GM12878 (cell line): ENCODE measurements around the gene ASB2. TPM values are rescaled to one million over a fixed set of nuclear protein-coding genes. Genes with fewer than 3 reads are reported as not detected.
A peak's percentile ranks its signal among the peaks of the same experiment; 100 is the strongest.

ENCODE experiments used
- BACH1 ChIP-seq: fragments of 450-650 bp; IDR thresholded peaks from 2 replicates; pipeline ENCODE4 v1.6.1; 2017; ENCODE audit warnings: mild to moderate bottlenecking, borderline replicate concordance
- BMI1 ChIP-seq: fragments of 450-650 bp; IDR thresholded peaks from 2 replicates; pipeline ENCODE4 v1.6.1; 2016; ENCODE audit warnings: mild to moderate bottlenecking, moderate library complexity, borderline replicate concordance
- CBX5 ChIP-seq: sonication (generic); IDR thresholded peaks from 2 replicates; pipeline ENCODE4 v1.6.1; 2016; ENCODE audit warnings: low read depth, moderate library complexity, mild to moderate bottlenecking, inconsistent platforms
- CHD2 ChIP-seq: IDR thresholded peaks from 2 replicates; pipeline ENCODE4 v1.6.1; 2011; ENCODE audit warnings: low read depth, low read length, improper control_type of control experiment, borderline replicate concordance
- CHD4 ChIP-seq: fragments of 200-600 bp; sonication (generic); IDR thresholded peaks from 2 replicates; pipeline ENCODE4 v1.6.1; 2016; ENCODE audit warnings: mild to moderate bottlenecking
- E4F1 ChIP-seq: fragments of 450-650 bp; IDR thresholded peaks from 2 replicates; pipeline ENCODE4 v1.6.1; 2018; ENCODE audit warnings: borderline replicate concordance, mild to moderate bottlenecking; ENCODE audit not compliant: partially characterized antibody
- JUND ChIP-seq: IDR thresholded peaks from 2 replicates; pipeline ENCODE4 v1.6.1; 2012; ENCODE audit warnings: low read depth, mild to moderate bottlenecking, low read length, improper control_type of control experiment, moderate library complexity
- MEF2B ChIP-seq: fragments of 450-650 bp; IDR thresholded peaks from 2 replicates; pipeline ENCODE4 v1.6.1; 2018; ENCODE audit warnings: mild to moderate bottlenecking, moderate library complexity; ENCODE audit not compliant: partially characterized antibody, poor library complexity, severe bottlenecking
- RAD51 ChIP-seq: fragments of 450-650 bp; IDR thresholded peaks from 2 replicates; pipeline ENCODE4 v1.6.1; 2016; ENCODE audit warnings: moderate library complexity, mild to moderate bottlenecking, inconsistent platforms
- RB1 ChIP-seq: fragments of 450-650 bp; formaldehyde crosslinking; IDR thresholded peaks from 2 replicates; pipeline ENCODE4 v1.6.1; 2017; ENCODE audit warnings: mild to moderate bottlenecking, borderline replicate concordance
- REST ChIP-seq: IDR thresholded peaks from 2 replicates; pipeline ENCODE4 v1.6.1; 2012; ENCODE audit warnings: mild to moderate bottlenecking, low read depth, low read length
- SMAD1 ChIP-seq: fragments of 450-650 bp; IDR thresholded peaks from 2 replicates; pipeline ENCODE4 v1.6.1; 2018; ENCODE audit warnings: mild to moderate bottlenecking, low read depth; ENCODE audit not compliant: partially characterized antibody
- SMC3 ChIP-seq: IDR thresholded peaks from 2 replicates; pipeline ENCODE4 v1.6.1; 2011; ENCODE audit warnings: low read length, improper control_type of control experiment, borderline replicate concordance
- SREBF2 ChIP-seq: IDR thresholded peaks from 2 replicates; pipeline ENCODE4 v1.6.1; 2012; ENCODE audit warnings: mild to moderate bottlenecking, low read length
- TBL1XR1 ChIP-seq: IDR thresholded peaks from 2 replicates; pipeline ENCODE4 v1.6.1; 2012; ENCODE audit warnings: low read depth, low read length, improper control_type of control experiment
- TCF12 ChIP-seq: IDR thresholded peaks from 2 replicates; pipeline ENCODE4 v1.6.1; 2011; ENCODE audit warnings: low read depth, mild to moderate bottlenecking, low read length
- WRNIP1 ChIP-seq: IDR thresholded peaks from 2 replicates; pipeline ENCODE4 v1.6.1; 2011; ENCODE audit warnings: low read depth, low read length, improper control_type of control experiment, borderline replicate concordance
- polyA plus RNA-seq, 11 experiments: library from polyadenylated mRNA; depleted of rRNA in 4 of 11; unstranded in 6 of 11; stranded (reverse) in 5 of 11; fragments of >200 nt; fragmentation: Nextera tagmentation in 4 of 11; fragmentation: Illumina TruSeq in 1 of 11; extraction: Ambion mirVana in 4 of 11; extraction: Trizol in 1 of 11; gene quantifications; 1 replicate in 1 of 11; 2 replicates in 10 of 11; pipeline versions ENCODE4 v1.2.1 to v1.2.3, GENCODE V29; 2011 to 2016; ENCODE audit warnings: inconsistent platforms in 2 of 11, missing spikeins in 2 of 11, low read depth in 1 of 11
- total RNA-seq, 4 experiments: library from RNA; depleted of rRNA in 3 of 4; stranded (reverse); fragments of >200 nt in 3 of 4; fragmentation: Illumina TruSeq in 1 of 4; extraction: Trizol in 1 of 4; gene quantifications; 2 replicates each; pipeline versions ENCODE4 v1.2.1 to v1.2.3, GENCODE V29; 2013 to 2021
- TF ChIP-seq, protein P1 (sequence below): fragments of 450-650 bp; IDR thresholded peaks from 2 replicates; pipeline ENCODE4 v1.6.1; 2017; ENCODE audit warnings: low read depth, mild to moderate bottlenecking, moderate library complexity
- TF ChIP-seq, protein P2 (sequence below): IDR thresholded peaks from 2 replicates; pipeline ENCODE4 v1.6.1; 2011; ENCODE audit warnings: mild to moderate bottlenecking, low read depth, low read length, moderate library complexity; ENCODE audit not compliant: insufficient replicate concordance
- TF ChIP-seq, protein P3 (sequence below): fragments of 450-650 bp; IDR thresholded peaks from 2 replicates; pipeline ENCODE4 v1.6.1; 2016; ENCODE audit warnings: mild to moderate bottlenecking

Gene ASB2
- total and polyA plus RNA-seq, 10 of the 15 experiments (the other 5 are each of a cell fraction or from before 2014, with no cell fraction given) = 3.0 to 54.8 (median 33.5) TPM

- peak; percentile 51; the same call in 1 of the 2 replicates for TF ChIP-seq RAD51
- no peak for TF ChIP-seq BMI1
- TF ChIP-seq RB1 = no peak
- TF ChIP-seq WRNIP1 = no peak
- no peak for TF ChIP-seq SMC3
- TF ChIP-seq CBX5 = no peak
- TF ChIP-seq E4F1 = no peak
- no peak for TF ChIP-seq TBL1XR1
- no peak for TF ChIP-seq JUND
- TF ChIP-seq, protein P1, sequence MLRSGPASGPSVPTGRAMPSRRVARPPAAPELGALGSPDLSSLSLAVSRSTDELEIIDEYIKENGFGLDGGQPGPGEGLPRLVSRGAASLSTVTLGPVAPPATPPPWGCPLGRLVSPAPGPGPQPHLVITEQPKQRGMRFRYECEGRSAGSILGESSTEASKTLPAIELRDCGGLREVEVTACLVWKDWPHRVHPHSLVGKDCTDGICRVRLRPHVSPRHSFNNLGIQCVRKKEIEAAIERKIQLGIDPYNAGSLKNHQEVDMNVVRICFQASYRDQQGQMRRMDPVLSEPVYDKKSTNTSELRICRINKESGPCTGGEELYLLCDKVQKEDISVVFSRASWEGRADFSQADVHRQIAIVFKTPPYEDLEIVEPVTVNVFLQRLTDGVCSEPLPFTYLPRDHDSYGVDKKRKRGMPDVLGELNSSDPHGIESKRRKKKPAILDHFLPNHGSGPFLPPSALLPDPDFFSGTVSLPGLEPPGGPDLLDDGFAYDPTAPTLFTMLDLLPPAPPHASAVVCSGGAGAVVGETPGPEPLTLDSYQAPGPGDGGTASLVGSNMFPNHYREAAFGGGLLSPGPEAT = peak; percentile 67
- no peak for TF ChIP-seq SREBF2
- TF ChIP-seq CHD4 = no peak
- TF ChIP-seq, protein P2, sequence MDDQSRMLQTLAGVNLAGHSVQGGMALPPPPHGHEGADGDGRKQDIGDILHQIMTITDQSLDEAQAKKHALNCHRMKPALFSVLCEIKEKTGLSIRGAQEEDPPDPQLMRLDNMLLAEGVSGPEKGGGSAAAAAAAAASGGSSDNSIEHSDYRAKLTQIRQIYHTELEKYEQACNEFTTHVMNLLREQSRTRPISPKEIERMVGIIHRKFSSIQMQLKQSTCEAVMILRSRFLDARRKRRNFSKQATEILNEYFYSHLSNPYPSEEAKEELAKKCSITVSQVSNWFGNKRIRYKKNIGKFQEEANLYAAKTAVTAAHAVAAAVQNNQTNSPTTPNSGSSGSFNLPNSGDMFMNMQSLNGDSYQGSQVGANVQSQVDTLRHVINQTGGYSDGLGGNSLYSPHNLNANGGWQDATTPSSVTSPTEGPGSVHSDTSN = no peak
- TF ChIP-seq SMAD1 = no peak
- TF ChIP-seq REST = no peak
- TF ChIP-seq BACH1 = peak; percentile 98; the same call in 1 of the 2 replicates
- TF ChIP-seq MEF2B = peak; percentile 65
- TF ChIP-seq, protein P3, sequence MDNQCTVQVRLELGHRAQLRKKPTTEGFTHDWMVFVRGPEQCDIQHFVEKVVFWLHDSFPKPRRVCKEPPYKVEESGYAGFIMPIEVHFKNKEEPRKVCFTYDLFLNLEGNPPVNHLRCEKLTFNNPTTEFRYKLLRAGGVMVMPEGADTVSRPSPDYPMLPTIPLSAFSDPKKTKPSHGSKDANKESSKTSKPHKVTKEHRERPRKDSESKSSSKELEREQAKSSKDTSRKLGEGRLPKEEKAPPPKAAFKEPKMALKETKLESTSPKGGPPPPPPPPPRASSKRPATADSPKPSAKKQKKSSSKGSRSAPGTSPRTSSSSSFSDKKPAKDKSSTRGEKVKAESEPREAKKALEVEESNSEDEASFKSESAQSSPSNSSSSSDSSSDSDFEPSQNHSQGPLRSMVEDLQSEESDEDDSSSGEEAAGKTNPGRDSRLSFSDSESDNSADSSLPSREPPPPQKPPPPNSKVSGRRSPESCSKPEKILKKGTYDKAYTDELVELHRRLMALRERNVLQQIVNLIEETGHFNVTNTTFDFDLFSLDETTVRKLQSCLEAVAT = 0 out of 2 replicates have a peak, but pooled peaks have one; percentile 21
- TF ChIP-seq TCF12 = peak; percentile 71
- peak; percentile 36; the same call in 1 of the 2 replicates for TF ChIP-seq CHD2
Measured at GRCh38 chr14:94009767-94010166, 33.4 kb upstream of the ASB2 start (continued).
